ENCODE data around the gene POLD3.

- TF ChIP-seq CTCF (IDR thresholded peaks at IDR 0.05), result no peak
- no peak for TF ChIP-seq POLR2A (IDR thresholded peaks at IDR 0.05)
These were observed 9.3 kb upstream of the POLD3 start for GRCh38 chr11:74583024-74583624.

Data from thyroid gland (tissue), 4 donors.